Measurements from ENCODE around the gene RELL1. TPM values are rescaled to one million over a fixed set of nuclear protein-coding genes. Genes with fewer than 3 reads are reported as not detected.

RELL1 gene
- total and polyA plus RNA-seq, 2 donors (not counting 1 experiment from before 2014, with no cell fraction given) = 0.64 to 3.2 TPM

GRCh38 chr4:37649268-37649667 is 36.9 kb downstream of the RELL1 start:
- H3K27ac ChIP-seq (ENCODE audit: low read length in 2 of 2) = no peak overlapping the region
- Mint-ChIP-seq H3K9me3 (ENCODE audit: insufficient read depth) (peaks cover 3% of the 10 kb centered on the region), H3K27me3 (no peaks in the 10 kb centered on the region), H3K27ac (no peak overlapping the region), H3K4me1 (no peaks in the 10 kb centered on the region), H3K4me3 (no peak overlapping the region)
- H3K79me2 ChIP-seq (ENCODE audit: control insufficient read depth, insufficient read depth, low read length) = no peaks in the 10 kb centered on the region
- CTCF ChIA-PET = no interaction called here
- no peak overlapping the region for H2AFZ ChIP-seq (ENCODE audit: insufficient read depth, low read depth, low read length, poor library complexity, severe bottlenecking)
- H3K9me3 ChIP-seq (ENCODE audit: control extremely low read depth in 1 of 3, control insufficient read depth in 2 of 3, insufficient read depth in 1 of 3, low read length in 2 of 3) = peaks cover 0 to 7% (median 2%) of the 10 kb centered on the region in 3 donors
- H3K27me3 ChIP-seq (replicated peaks in 1 of 4; ENCODE audit: control extremely low read depth in 1 of 4, control insufficient read depth in 3 of 4, insufficient read depth in 4 of 4, low read length in 3 of 4) = no peaks in the 10 kb centered on the region
- no peaks in the 10 kb centered on the region for H3K36me3 ChIP-seq (replicated peaks in 1 of 2; ENCODE audit: control extremely low read depth in 1 of 2, control insufficient read depth in 1 of 2, extremely low read depth in 1 of 2, insufficient read depth in 2 of 2, low read length in 1 of 2)
- no peaks in the 10 kb centered on the region for H4K20me1 ChIP-seq (ENCODE audit: control insufficient read depth, insufficient read depth, low read length, poor library complexity, severe bottlenecking)
- TF ChIP-seq EZH2 (IDR thresholded peaks at IDR 0.05; ENCODE audit: borderline replicate concordance, insufficient read depth, low read depth, low read length, poor library complexity, severe bottlenecking) (no peak), CTCF (IDR thresholded peaks at IDR 0.05) (no peak)
- H3K4me1 ChIP-seq (ENCODE audit: control insufficient read depth in 2 of 2, insufficient read depth in 2 of 2, low read length in 2 of 2) = no peaks in the 10 kb centered on the region
- 96% methylated on average over 11 of the region's 11 CpGs for WGBS (ENCODE audit: insufficient coverage)
- ATAC-seq (ENCODE audit: low read depth) (no peak), DNase-seq (no peak)
- POLR2A ChIA-PET = no interaction called here
- no peak overlapping the region for H3K9ac ChIP-seq (ENCODE audit: low read length)
- H3K4me3 ChIP-seq (ENCODE audit: control extremely low read depth in 1 of 5, extremely low read depth in 1 of 5, insufficient read depth in 1 of 5, low read depth in 2 of 5, low read length in 4 of 5) = no peak overlapping the region
- H3K4me2 ChIP-seq (replicated peaks; ENCODE audit: low read depth, low read length, poor library complexity, severe bottlenecking) = no peak overlapping the region
- intact Hi-C loops (cut with micrococcal nuclease) = no loop called here

- H3K9me3 ChIP-seq (ENCODE audit: control extremely low read depth in 1 of 3, control insufficient read depth in 2 of 3, insufficient read depth in 1 of 3, low read length in 2 of 3) = no peaks in the 10 kb centered on the region
- no peak overlapping the region for H2AFZ ChIP-seq (ENCODE audit: insufficient read depth, low read depth, low read length, poor library complexity, severe bottlenecking)
- no peaks in the 10 kb centered on the region for H4K20me1 ChIP-seq (ENCODE audit: control insufficient read depth, insufficient read depth, low read length, poor library complexity, severe bottlenecking)
- no peaks in the 10 kb centered on the region for H3K27me3 Mint-ChIP-seq
- no peaks in the 10 kb centered on the region for H3K4me1 Mint-ChIP-seq
- no peaks in the 10 kb centered on the region for H3K36me3 ChIP-seq (replicated peaks in 1 of 2; ENCODE audit: control extremely low read depth in 1 of 2, control insufficient read depth in 1 of 2, extremely low read depth in 1 of 2, insufficient read depth in 2 of 2, low read length in 1 of 2)
- H3K4me2 ChIP-seq (replicated peaks; ENCODE audit: low read depth, low read length, poor library complexity, severe bottlenecking) = no peak overlapping the region
- H3K4me1 ChIP-seq (ENCODE audit: control insufficient read depth in 2 of 2, insufficient read depth in 2 of 2, low read length in 2 of 2) = no peaks in the 10 kb centered on the region
- H3K9ac ChIP-seq (ENCODE audit: low read length) = no peak overlapping the region
- no peak for DNase-seq
- no peak overlapping the region for H3K4me3 ChIP-seq (ENCODE audit: control extremely low read depth in 1 of 5, extremely low read depth in 1 of 5, insufficient read depth in 1 of 5, low read depth in 2 of 5, low read length in 4 of 5)
- 91% methylated on average over 6 of the region's 8 CpGs for WGBS (ENCODE audit: insufficient coverage)
- H3K27ac Mint-ChIP-seq = no peak overlapping the region
- POLR2A ChIA-PET = no interaction called here
- no peak overlapping the region for H3K27ac ChIP-seq (ENCODE audit: low read length in 2 of 2)
- TF ChIP-seq EZH2 (IDR thresholded peaks at IDR 0.05; ENCODE audit: borderline replicate concordance, insufficient read depth, low read depth, low read length, poor library complexity, severe bottlenecking) (no peak), CTCF (IDR thresholded peaks at IDR 0.05) (no peak)
- H3K9me3 Mint-ChIP-seq (ENCODE audit: insufficient read depth) = no peaks in the 10 kb centered on the region
- no peak for ATAC-seq (ENCODE audit: low read depth)
- CTCF ChIA-PET = no interaction called here
- H3K27me3 ChIP-seq (replicated peaks in 1 of 4; ENCODE audit: control extremely low read depth in 1 of 4, control insufficient read depth in 3 of 4, insufficient read depth in 4 of 4, low read length in 3 of 4) = no peaks in the 10 kb centered on the region
- intact Hi-C loops (cut with micrococcal nuclease) = no loop called here
- no peaks in the 10 kb centered on the region for H3K79me2 ChIP-seq (ENCODE audit: control insufficient read depth, insufficient read depth, low read length)
- no peak overlapping the region for H3K4me3 Mint-ChIP-seq
These were observed 37.9 kb downstream of the RELL1 start for GRCh38 chr4:37648084-37648817.

All from B cell (primary cell).